Vagina (tissue), 2 donors: Measurements from ENCODE around the gene MBNL2. TPM values are rescaled to one million over a fixed set of nuclear protein-coding genes. Genes with fewer than 3 reads are reported as not detected.

Experiments
- DNase-seq, 2 donors: peaks; one replicate each; pipeline ENCODE4 v3.0.0-alpha.2; 2017; ENCODE audit errors: extremely low spot score in 2 of 2
- H3K27ac ChIP-seq: fragments of 200-600 bp; sonication (generic); one replicate; pipeline ENCODE4 v1.5.1; 2019
- H3K27me3 ChIP-seq: fragments of 200-600 bp; sonication (generic); one replicate; pipeline ENCODE4 v1.5.1; 2019
- H3K36me3 ChIP-seq, 2 donors: fragments of 200-600 bp; sonication (generic); one replicate each; pipeline ENCODE4 v1.5.1; 2017 to 2019
- H3K4me1 ChIP-seq: fragments of 200-600 bp; sonication (generic); one replicate; pipeline ENCODE4 v1.5.1; 2019
- H3K4me3 ChIP-seq, 2 donors: fragments of 200-600 bp; sonication (generic); 1 replicate in 1 of 2; 2 replicates in 1 of 2; pipeline ENCODE4 v1.5.1; 2016 to 2019
- H3K9me3 ChIP-seq: fragments of 200-600 bp; sonication (generic); one replicate; pipeline ENCODE4 v1.5.1; 2019
- CTCF ChIP-seq, 3 experiments: fragments of 450-650 bp in 2 of 3; fragments of 200-600 bp in 1 of 3; sonication (generic) in 1 of 3; IDR thresholded peaks; one replicate each; pipeline ENCODE4 v1.5.1; 2017 to 2019; ENCODE audit warnings: antibody characterized with exemption in 3 of 3, mild to moderate bottlenecking in 2 of 3, moderate library complexity in 2 of 3
- POLR2A ChIP-seq, 2 donors: fragments of 450-650 bp; IDR thresholded peaks; one replicate each; pipeline ENCODE4 v1.6.1; 2017; ENCODE audit warnings: antibody characterized with exemption in 2 of 2, mild to moderate bottlenecking in 2 of 2, moderate library complexity in 2 of 2
- POLR2AphosphoS5 ChIP-seq, 2 donors: sonication (generic); formaldehyde crosslinking; IDR thresholded peaks; one replicate each; pipeline ENCODE4 v1.9.0; 2017; ENCODE audit warnings: antibody characterized with exemption in 2 of 2, mild to moderate bottlenecking in 2 of 2, low read depth in 1 of 2; ENCODE audit not compliant: insufficient read depth in 1 of 2
- intact Hi-C: fragments of 100-400 bp; cut with DNase I; formaldehyde crosslinking; loops from one replicate; pipeline ENCODE4 v1.15.1; 2023
- total RNA-seq: library from RNA; depleted of rRNA; stranded (reverse); fragments of >200 nt; gene quantifications from one replicate; pipeline ENCODE4 v1.2.3, GENCODE V29; 2016

MBNL2 gene
- total RNA-seq, 1 donor from 2014 or later, result 63.1 TPM

- DNase-seq, result no peak
Observed at GRCh38 chr13:97289514-97290298, 67.6 kb downstream of the MBNL2 start.

GRCh38 chr13:97295283-97296182, 73.4 kb downstream of the MBNL2 start:
- no peaks in the 10 kb centered on the region for H3K27me3 ChIP-seq
- no peak overlapping the region for H3K4me3 ChIP-seq
- DNase-seq, result no peak
- H3K36me3 ChIP-seq, result no peaks in the 10 kb centered on the region
- no peaks in the 10 kb centered on the region for H3K9me3 ChIP-seq
- H3K4me1 ChIP-seq, result peaks cover 42% of the 10 kb centered on the region
- TF ChIP-seq POLR2AphosphoS5 (IDR thresholded peaks at IDR 0.05; ENCODE audit: insufficient read depth in 1 of 2, low read depth in 1 of 2), result no peak
- no peak for TF ChIP-seq POLR2A (IDR thresholded peaks at IDR 0.05)
- TF ChIP-seq CTCF (IDR thresholded peaks at IDR 0.05), result no peak
- intact Hi-C loops, result no loop called here
- peak overlapping the region; percentile 1 for H3K27ac ChIP-seq

More at GRCh38 chr13:97289514-97290298, 67.6 kb downstream of the MBNL2 start:
- intact Hi-C loops, result no loop called here
- H3K4me3 ChIP-seq, result no peak overlapping the region
- H3K4me1 ChIP-seq, result peaks cover 55% of the 10 kb centered on the region
- no peaks in the 10 kb centered on the region for H3K27me3 ChIP-seq
- H3K9me3 ChIP-seq, result no peaks in the 10 kb centered on the region
- no peaks in the 10 kb centered on the region for H3K36me3 ChIP-seq
- TF ChIP-seq POLR2A (IDR thresholded peaks at IDR 0.05) (no peak), POLR2AphosphoS5 (IDR thresholded peaks at IDR 0.05; ENCODE audit: insufficient read depth in 1 of 2, low read depth in 1 of 2) (peak in 1 of 2 donors; percentile 12)
- H3K27ac ChIP-seq, result no peak overlapping the region

DNA sequence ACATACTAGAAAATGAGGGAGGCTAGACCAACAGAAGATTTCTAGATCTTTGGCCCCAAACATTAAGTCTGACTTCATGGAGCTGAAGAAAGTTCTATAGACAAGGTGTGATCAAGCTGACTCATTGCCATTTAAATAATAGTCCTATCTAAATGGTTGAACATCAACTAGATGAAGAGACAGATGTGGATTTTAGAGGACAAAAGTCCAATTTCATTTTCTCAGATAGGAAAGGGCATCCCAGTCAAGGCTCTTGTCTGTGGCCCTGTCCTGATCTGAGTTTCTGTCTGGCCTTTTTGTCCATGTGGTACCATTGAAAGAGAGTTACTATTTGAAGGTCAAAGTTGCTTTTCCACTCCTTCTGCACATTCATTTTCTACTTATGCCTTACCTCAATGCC, 74.6 kb downstream of the MBNL2 start:
- Histone ChIP-seq H3K27me3 (no peaks in the 10 kb centered on the region), H3K27ac (no peak overlapping the region)
- intact Hi-C loops, result no loop called here

DNA sequence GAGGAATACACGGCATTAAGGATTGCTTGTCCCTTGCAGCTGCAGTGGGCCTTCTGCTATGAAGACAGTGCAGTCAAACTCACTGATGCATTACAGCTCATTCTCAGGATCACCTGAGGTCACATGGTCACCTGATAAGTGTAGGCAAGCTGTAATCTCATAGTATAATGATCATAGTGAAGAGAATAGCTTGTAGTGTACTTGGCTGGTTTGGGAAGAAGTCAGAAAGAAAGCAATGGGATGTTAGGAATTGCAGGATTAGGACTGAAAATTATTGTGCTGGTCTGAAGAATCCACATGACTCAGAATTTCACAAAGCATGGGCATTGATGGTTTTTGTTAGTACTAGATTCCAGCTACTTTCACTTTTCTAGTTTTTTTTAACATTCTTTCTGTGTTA, 76.7 kb downstream of the MBNL2 start:
- peaks cover 75% of the 10 kb centered on the region for H3K4me1 ChIP-seq
- no peak overlapping the region for H3K4me3 ChIP-seq
- H3K9me3 ChIP-seq, result no peaks in the 10 kb centered on the region
- DNase-seq, result no peak
- no peak overlapping the region for H3K27ac ChIP-seq
- no peaks in the 10 kb centered on the region for H3K36me3 ChIP-seq
- intact Hi-C loops, result no loop called here
- TF ChIP-seq POLR2AphosphoS5 (IDR thresholded peaks at IDR 0.05; ENCODE audit: insufficient read depth in 1 of 2, low read depth in 1 of 2) (no peak), POLR2A (IDR thresholded peaks at IDR 0.05) (no peak), CTCF (IDR thresholded peaks at IDR 0.05) (no peak)
- no peaks in the 10 kb centered on the region for H3K27me3 ChIP-seq

More for the DNA sequence above, 74.6 kb downstream of the MBNL2 start:
- H3K36me3 ChIP-seq, result no peaks in the 10 kb centered on the region
- no peaks in the 10 kb centered on the region for H3K9me3 ChIP-seq
- no peak for DNase-seq
- H3K4me1 ChIP-seq, result peaks cover 54% of the 10 kb centered on the region
- H3K4me3 ChIP-seq, result no peak overlapping the region
- no peak for TF ChIP-seq POLR2A (IDR thresholded peaks at IDR 0.05)
- TF ChIP-seq POLR2AphosphoS5 (IDR thresholded peaks at IDR 0.05; ENCODE audit: insufficient read depth in 1 of 2, low read depth in 1 of 2), result no peak
- TF ChIP-seq CTCF (IDR thresholded peaks at IDR 0.05), result no peak

- H3K9me3 ChIP-seq, result no peaks in the 10 kb centered on the region
- no peak overlapping the region for H3K27ac ChIP-seq
- TF ChIP-seq POLR2AphosphoS5 (IDR thresholded peaks at IDR 0.05; ENCODE audit: insufficient read depth in 1 of 2, low read depth in 1 of 2) (no peak), POLR2A (IDR thresholded peaks at IDR 0.05) (no peak), CTCF (IDR thresholded peaks at IDR 0.05) (no peak)
- peaks cover 77% of the 10 kb centered on the region for H3K4me1 ChIP-seq
- H3K27me3 ChIP-seq, result no peaks in the 10 kb centered on the region
- H3K36me3 ChIP-seq, result no peaks in the 10 kb centered on the region
- H3K4me3 ChIP-seq, result no peak overlapping the region
- intact Hi-C loops, result no loop called here
- DNase-seq, result no peak
Observed at GRCh38 chr13:97300871-97301270, 78.7 kb downstream of the MBNL2 start.
